GM21360 (cell line): ENCODE results near the gene HOXC11.

Source experiments
- ATAC-seq: cut with Tn5 transposase; IDR thresholded peaks from one replicate; pipeline ENCODE4 v1.9.1; 2021; ENCODE audit warnings: mild to moderate bottlenecking, moderate library complexity; ENCODE audit not compliant: unreplicated experiment

HOXC11 gene

DNA sequence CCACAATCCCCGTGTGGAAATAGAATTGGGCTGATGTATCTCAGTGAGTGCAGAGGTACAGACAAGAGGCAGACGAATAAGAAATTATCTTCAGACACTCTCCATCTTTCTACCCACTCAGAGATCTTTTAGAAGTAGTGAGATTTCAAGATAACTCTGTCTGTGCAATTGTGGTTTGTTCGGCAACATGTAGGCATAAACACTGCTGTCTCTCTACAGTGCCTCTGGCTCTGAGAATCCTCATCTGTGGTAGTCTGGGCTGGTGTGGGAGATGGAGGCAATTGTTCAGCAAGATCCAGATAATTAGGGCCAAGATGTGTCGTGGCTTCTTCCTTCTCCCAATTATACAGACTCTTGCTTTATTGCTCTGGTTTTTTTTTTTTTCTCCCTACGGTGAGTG, 31.2 kb upstream of the HOXC11 start:
- ATAC-seq: no peak

- ATAC-seq: no peak
These were observed 30.4 kb upstream of the HOXC11 start for GRCh38 chr12:53942467-53942997.

GRCh38 chr12:53944209-53944608, 28.7 kb upstream of the HOXC11 start:
- ATAC-seq: no peak

DNA sequence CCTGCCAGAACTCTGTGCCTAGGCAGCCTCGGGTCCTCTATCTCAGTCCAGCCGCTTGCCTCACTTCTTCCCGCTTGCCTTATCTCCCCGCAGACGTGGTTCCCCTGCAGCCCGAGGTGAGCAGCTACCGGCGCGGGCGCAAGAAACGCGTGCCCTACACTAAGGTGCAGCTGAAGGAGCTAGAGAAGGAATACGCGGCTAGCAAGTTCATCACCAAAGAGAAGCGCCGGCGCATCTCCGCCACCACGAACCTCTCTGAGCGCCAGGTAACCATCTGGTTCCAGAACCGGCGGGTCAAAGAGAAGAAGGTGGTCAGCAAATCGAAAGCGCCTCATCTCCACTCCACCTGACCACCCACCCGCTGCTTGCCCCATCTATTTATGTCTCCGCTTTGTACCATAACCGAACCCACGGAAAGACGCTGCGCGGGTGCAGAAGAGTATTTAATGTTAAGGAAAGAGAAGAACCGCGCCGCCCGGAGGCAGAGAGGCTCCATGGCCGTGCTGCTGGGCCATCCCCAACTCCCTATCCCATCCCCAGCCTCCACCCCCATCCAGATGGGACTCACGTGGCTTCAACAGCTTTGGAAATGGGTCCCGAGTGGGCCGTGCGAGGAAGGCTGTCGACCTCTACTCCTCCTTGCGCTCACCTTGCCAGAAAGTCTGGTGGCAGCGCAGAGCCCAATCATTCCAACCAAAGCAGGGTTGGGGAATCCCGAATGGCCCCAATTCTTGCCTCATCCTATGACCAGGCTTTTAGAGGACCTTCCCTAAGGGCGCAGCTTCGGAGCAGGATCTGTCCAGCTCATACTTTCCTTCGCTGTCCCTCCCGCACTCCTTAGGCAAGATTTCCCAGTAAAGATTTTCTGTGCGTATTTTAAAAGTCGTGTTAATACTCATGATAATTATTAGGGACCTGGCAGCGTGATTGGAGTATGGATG, 27.7 kb upstream of the HOXC11 start:
- ATAC-seq: no peak

GRCh38 chr12:53947743-53948142, 25.2 kb upstream of the HOXC11 start:
- ATAC-seq: no peak

GRCh38 chr12:53948650-53949593, 24.0 kb upstream of the HOXC11 start:
- no peak for ATAC-seq

DNA sequence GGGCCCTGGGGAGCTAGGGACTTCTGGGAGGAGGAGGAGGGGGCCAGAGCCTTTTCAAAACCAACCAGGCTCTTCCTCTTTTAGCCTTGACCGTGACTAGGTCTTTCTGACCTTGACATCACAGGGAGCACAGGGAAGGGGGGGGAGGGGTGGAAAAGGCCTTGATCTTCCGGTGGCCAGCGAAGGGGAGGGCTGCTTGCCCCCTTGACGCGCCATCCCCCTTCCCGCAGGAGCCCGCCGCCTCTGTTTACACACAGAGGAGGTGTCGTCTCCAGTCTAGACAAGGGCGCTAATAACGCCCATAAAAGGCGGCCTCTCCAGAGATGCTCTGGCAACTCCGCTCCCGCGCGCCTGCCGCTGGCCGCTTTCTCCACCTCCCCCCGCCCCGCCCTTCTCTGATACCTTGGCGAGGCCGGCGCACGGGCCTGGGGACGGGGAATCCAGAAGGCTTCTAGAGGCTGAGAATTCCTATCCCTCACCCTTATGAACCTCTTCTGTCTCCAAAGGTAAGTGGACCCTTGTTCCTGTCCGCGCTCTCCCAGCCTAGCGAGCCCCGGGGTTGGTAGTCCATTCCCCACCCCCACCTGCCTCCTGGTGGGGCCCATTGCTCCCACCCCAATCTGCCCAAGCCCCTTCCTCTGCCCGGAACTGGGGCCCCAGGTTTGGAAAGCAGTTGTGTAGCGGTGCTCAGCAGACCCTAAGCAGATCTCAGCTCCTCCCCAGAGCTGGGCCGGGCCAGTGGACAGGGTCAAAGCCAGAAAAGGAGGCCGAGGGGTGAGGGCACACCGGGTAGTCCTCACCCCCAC, 23.1 kb upstream of the HOXC11 start:
- ATAC-seq: no peak

- no peak for ATAC-seq
These were observed 22.5 kb upstream of the HOXC11 start for GRCh38 chr12:53950437-53950773.

- ATAC-seq: no peak
These were observed 21.9 kb upstream of the HOXC11 start for GRCh38 chr12:53950789-53951576.

GRCh38 chr12:53951577-53952334, 21.2 kb upstream of the HOXC11 start:
- ATAC-seq: no peak

DNA sequence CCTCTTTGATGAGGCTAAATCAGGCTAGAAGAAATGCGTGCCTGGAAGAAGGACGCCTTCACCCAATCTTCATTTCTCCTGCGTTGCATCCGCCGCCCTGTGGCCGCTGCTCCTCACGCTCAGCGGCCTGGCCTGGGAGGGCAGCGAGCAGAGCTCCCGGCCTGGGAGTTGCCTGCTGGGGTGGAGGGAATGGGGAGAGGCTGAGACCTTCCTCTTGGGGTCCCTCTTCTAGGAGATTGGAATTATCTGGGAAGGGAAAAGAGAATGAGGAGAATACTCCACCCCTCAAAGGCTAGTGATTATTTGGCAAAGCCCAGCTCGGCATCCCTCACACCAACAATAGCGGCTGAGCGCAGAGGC, 20.6 kb upstream of the HOXC11 start:
- no peak for ATAC-seq

DNA sequence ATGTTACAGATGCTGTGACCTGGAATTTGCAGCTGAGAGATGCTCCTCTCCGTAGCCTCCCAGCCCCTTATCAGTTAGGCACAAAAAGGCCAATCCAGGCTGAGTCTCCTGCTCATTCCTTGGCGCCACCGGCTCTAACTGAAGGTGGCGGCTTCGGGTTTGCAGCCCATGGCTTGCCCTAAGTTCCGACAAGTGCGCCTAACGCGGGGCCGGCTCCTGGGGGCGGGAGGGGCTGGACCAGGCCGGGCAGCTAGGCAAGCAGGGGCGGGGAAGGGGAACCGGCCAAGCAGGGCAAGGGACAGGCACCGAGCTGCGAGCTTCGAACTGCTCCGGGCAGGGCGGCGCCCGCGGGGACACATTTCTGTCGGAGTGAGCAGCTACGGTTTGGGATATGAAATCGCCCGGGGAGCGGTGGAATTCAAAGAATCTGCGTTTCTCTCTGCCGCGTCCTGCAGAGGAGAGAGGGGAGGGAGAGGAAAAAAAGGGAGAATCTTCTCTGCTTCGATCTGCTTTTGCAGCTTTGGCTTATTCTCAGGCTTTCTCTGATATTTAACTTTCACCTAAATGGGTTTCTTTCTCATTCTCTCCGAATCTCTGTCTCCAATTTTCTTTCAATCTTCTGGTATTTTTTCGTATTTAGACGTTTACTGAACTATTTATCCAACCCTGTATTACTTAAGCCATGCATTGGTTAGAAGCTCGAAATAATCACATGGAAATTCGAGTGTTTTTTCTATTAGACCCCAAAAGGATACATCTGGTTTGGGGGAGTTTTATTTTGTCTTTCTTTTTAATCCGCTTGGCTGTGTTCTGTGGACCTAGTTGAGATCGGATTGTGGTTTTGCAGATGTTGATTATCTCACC, 19.8 kb upstream of the HOXC11 start:
- no peak for ATAC-seq

DNA sequence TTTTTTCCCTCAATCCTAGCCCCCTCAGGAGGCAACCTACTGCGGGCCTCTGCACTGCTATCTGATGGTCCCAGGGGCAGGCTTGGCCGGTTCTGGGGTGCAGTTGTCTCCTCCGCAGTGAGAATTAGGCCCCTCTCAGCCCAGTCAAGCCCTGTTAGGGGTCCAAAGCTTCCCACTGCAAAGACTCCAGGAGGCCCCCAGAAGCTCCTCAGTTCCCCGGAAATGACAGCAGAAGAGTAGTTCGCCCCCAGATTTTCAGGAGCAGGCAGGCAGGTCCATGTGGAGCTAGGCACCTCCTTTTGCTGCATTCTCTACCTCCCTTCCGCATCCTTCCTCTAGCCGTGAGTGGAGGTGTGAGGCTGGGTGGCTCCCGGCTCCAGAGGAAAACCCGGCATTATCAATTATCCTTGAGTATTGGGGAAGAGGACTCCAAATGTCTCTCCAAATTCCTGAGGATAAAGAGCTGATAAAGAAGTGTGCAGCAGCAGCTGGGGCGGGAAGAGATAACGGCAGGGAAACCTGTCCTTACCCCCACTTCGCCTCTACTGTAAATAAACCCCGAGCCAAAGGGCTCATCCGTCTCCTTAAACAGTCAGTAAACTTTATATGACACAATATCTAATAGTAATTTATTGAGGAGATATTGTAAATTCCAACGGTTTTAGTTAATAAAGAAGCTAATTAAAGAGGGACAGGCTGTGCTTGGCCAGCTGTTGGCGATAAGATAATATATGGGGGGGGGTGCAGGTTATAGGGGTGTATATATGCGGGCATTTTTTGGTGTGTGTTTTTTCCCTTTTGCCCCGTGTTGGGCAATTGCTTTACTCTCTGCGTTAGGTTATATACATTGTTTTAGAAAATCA, 18.9 kb upstream of the HOXC11 start:
- ATAC-seq: no peak

DNA sequence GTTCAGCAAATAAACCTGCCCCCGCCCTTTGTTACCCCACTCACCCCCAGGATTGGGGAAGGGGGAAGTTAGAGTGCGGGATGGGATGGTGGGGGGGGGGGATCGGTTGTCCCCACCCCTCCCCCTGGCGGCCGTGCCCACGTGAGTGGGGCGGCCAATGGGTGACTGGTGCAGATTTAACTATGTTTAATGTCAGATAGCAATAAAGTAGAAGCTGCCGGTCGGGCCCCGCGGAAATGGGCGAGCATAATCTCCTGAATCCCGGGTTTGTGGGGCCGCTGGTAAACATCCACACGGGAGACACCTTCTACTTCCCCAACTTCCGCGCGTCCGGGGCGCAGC, 18.3 kb upstream of the HOXC11 start, which contains the start of gene HOXC12:
TSS of gene HOXC12 (plus strand) at position 210 of the 342 bp plus-strand sequence. CDS start at position 237, 27 bp downstream.
- no peak for ATAC-seq

- ATAC-seq: no peak
These were observed 17.7 kb upstream of the HOXC11 start for GRCh38 chr12:53955036-53955775.

DNA sequence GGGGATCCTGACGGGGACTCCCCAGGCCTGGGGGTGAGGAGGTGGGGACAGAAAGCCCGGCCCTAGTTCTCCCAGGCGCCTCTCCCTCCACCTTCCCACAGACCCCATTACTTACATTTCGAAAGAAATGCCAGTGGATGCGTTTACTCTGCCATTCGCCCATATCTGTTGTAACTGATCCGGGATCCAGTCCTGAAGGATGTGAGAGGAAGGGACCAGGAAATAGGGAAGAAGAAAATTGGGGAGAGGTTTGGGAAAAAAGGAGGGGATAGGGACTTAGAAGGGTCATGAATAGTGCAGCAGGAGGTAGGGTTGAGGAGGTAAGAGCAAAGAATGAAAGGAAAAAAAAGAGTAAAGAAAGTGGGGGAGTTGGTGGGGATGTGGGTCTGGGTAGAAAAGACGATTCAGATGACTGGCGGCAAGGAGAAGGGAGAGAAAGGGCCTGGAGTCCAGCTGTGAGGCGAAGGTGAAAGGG, 17.1 kb upstream of the HOXC11 start:
- ATAC-seq: no peak
